Raji (cell line): ENCODE measurements around the gene CLBA1.

Experiments
- POLR2A ChIP-seq: IDR thresholded peaks from 2 replicates; pipeline ENCODE4 v1.6.1; 2011; ENCODE audit warnings: low read depth, low read length, control low read depth; ENCODE audit not compliant: insufficient read depth

Gene CLBA1

DNA sequence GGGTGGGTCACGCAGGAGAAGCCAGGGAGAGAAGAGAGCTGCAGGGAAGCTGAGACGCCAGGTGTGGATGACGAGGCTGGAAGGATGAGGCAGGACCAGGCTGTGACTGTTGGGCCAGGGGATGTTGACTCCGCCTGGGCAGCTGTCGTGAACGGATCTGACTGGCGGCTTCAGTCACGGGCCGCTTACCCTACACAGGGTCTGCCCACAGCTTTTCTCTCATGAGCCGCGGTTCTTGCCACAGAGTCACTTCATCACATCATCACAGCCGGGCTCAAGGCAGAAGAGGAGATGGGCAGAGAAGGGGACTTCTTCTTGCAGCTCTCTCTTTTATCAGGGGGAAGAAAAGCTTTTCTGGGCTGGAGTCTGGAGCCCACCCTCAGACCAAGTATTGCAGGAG, 7.7 kb downstream of the CLBA1 start:
- no peak for TF ChIP-seq POLR2A

DNA sequence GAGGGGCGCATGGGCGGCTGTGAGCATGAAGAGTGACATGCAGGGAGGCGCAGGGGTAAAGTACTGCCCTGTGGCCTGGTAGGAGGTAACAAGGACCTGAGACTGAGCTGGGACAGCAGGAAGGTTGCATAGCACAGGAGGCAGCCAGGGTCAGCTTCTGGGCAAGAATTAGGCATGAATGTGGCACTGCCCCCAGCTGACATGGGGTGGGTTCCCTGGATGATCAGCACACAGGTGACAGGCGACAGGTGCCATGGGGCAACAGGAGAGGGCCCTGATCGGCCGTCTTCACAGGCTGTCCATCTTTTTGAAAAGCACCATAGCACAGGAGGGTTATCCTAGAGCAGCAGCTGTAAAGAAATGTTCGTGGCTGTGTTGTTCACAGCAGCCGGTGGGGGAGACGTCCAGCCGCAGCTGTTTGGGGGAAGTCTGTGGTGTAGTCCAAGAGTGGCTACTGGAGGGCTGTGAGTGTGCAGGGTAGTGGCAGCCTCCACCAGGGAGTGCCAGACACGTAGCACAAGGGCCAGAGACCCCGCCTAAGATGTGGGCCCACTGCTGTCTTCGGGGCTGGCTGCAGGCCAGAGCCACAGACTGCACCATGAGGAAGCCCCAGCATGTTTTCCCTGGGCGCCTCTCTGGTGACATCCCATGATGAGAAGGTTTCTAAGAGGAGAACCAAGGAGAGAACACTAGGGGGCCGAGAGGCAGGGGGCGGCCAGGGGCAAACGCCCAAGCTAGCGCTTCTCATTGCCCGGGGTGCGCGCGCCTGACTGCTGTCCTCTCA, 8.4 kb downstream of the CLBA1 start:
- no peak for TF ChIP-seq POLR2A

DNA sequence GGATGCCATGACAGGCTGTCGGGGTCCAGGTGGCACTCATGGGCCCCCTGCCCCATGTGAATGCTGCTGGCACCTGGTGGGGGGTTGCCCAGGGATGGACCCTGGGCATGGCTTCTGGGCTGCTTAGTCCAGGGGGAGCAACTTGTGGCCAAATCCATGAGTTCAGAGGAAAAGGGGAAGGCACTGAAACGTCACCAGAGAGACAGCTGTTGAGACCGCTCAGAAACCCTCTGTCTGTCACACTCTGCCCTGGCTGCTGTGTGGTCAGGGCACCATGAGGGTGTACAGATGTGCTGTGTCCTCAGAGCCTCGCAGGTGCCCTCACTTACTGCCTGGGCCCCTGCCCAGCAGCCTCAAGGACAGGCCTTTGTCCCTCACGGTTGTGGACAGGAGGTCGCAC, 9.4 kb downstream of the CLBA1 start:
- no peak for TF ChIP-seq POLR2A

DNA sequence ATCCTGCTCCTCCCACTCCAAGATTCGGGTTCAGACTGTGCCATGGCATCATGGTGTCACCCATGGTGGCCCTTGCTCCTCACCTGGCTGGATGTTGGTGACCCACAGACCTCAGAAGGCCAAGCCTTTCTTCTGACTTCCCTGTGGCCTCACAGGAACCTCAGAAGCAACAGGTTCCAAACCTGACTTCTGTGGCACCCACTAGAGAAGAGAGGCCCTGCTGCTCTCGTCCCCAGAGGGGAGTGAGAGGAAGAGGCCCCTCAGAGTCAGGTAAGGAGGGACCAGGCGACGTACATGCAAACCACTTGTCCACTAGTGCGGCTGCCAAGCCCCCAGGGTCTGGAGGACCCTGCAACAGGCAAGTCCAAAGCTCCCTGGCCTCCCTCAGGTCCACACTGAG, 10.4 kb downstream of the CLBA1 start:
- TF ChIP-seq POLR2A, result no peak

DNA sequence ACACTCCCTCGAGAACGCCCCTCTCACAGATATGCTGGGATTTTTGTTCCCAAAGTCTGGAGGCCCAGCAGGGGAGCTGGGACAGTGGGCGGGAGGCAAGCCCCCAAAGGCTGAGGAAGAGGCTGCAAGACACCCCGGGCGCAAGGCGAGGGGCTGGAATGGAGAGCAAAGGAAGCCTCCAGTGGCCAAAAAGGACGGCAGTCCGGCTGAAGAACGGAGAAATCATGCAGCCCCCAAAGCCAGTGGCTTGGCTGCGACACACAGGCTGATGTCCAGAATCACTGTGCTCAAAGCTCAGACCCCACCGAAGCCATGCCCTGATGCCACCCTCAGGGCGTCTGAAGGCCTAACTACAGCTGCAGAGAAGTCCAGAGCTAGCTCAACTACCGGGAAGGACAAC, 10.9 kb downstream of the CLBA1 start:
- no peak for TF ChIP-seq POLR2A

DNA sequence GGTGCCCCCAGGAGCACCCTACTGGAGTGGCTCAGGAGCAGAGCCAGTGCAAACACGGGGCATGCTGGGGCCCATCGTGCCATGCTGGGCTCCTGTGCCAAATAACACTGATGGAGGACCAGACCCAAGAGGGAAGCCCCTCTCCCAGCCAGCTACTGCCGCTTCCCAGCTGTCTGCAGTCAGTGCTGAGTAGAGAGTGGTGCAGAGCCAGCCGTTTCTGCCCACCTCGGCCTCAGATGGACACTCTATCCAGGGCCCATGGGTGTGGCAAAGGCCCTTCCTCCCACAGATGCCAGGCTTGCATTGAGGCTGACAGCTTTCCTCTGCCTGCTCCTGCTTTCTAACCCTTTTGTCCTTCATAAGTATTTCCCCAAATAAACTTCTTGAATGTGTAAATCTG, 13.2 kb downstream of the CLBA1 start:
- no peak for TF ChIP-seq POLR2A

DNA sequence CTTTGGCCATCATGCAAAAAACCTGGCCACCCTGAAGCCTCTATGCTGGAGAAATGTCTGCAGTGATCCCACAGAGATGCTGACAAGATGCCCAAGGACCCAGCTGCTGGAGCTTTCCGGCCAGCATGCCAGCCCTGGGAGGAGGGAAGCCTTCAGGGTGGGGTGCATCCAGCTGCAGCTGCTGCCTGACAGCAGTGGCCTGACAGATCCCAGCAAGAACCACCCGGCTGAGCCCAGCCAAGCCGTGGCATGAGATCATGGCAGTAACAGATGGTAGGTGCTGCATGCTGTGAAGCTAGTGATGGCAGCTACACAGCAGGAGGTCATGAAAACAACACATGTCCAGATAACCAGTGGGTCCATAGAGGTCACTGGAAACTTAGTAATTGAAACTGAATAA, 13.8 kb downstream of the CLBA1 start:
- no peak for TF ChIP-seq POLR2A

DNA sequence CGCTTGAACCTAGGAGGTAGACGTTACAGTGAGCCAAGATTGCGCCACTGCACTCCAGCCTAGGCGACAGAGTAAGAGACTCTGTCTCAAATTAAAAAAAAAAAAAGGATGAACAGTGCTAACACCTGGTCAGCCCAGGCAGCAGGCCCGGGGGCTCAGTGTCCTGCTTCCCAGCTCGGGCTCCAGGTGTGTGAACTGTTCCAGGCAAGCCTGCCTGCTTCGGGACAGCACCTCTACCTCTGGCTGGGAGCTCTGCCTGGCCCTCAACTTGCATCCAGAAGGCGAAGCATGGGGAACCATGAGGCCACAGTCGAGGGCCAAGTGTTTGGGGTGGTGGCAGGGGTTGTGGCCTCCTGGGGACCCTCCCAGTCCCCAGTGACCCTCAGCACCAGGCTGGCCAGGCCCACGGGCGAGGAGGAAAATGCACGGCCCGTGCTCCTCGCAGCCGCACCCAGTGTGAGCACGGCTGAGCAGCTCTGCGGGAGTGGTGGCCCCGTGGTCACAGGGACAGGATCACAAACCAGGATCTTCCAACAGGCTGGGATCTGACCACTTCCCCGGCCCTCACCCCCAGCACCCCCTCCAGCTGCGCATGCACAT, 19.8 kb downstream of the CLBA1 start:
- TF ChIP-seq POLR2A, result no peak

DNA sequence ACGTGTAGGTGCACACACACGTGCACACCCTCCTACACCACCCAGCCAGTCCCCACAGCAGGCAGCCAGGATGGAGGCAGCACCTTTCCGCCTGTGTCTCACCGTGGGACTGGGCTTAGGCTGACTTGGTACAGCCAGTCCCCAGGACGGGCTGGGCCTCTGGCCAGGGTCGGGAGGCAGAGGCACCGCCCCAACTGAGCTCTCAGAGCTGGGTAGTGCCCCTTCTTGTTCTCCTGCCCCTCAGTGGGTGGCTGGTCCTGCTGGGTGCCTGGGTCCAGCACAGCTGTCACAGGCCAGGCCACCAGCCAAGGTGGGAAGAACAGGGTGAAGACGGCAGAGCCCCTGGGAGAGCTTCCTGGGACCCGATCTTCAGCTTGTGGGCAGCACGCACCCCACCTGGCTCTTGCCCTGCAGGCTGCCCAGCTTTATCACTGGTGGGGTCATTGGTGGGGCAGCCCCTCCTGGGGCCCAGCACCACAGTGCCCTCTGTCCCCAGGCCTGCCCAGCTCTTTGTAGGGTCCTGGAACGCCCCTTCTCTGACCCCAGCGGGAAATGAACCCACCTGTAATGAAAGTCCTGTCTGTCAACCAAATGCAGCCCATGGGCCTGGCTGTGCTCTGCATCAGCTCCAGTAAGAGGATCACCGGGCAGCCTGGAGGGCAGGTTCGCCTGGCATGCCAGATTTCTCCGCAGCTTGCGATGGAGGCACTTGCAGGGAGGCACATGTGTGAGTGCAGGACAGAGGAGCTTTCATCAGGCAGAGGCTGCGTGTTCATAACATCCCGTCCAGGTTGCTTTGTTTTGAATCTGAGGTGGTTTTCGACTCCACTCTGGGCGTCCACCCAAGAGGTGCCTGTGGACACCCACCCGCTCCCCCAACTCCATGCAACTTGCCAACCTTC, 20.6 kb downstream of the CLBA1 start:
- TF ChIP-seq POLR2A, result no peak

DNA sequence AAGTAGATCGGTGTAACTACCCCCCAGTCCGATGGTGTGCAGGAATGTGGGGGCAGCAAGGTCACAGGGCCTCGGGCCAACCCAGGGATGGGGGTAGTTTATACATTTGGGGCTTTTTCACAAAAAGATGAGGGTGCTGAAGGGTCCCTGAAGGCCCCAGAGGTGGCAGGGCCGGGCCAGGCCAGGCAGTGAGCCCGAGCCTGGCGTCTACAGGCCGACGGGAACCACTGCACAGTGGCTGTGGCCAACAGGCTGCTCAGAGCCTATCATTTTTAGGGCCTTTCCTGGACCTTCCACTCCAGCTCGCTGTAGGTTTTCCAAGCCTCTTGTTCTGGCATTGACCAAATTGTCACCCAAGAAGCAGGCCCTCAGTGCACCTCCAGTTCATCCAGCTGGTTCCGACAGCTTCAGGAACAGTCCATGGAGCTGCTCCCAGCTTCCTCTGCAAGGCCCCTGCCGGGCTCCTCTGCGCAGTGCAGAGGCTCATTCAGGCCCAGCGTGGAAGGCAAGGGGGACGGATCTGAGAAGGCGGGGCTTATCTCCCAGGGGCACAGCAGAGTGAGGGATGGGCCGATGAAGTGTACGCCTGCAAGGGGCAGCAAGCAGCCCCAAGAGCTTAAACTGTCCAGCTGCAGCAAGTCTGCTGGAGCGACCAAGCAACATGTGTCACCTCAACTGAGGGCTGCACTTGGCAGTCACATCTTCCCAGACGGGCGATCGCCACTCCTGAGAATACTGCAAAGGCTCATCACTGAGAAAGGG, 21.4 kb downstream of the CLBA1 start:
- no peak for TF ChIP-seq POLR2A

DNA sequence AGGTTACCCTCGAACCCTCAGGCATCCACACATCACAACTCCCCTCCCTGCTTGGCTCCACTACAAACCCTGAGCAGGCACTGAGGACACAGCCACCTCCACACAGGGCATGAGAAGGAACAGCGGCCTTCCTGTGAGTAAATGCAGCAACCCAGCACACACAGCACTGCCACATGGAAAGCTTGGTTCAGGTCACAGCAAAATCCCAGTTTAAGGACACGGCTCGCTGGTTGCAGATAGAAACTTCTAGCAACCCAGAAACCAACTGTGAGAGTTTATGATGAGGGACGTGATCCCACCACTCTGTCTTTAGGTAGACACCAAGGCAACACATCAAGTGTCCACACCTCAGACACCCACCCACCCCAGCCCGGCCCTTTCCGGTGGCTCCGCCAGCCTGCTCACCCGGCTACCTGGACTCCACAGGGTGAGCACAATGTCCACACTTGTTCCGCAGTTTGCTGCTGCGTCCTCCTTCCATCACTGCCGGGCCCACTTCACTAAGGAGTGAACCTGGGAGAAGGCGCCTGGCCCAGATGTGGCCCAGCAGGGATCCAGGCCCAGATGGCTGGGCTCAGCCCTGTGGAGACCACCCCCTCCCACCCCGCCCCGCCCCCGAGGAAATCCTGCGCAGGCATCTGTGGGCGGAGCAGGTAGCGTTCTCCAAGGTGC, 22.1 kb downstream of the CLBA1 start:
- no peak for TF ChIP-seq POLR2A

DNA sequence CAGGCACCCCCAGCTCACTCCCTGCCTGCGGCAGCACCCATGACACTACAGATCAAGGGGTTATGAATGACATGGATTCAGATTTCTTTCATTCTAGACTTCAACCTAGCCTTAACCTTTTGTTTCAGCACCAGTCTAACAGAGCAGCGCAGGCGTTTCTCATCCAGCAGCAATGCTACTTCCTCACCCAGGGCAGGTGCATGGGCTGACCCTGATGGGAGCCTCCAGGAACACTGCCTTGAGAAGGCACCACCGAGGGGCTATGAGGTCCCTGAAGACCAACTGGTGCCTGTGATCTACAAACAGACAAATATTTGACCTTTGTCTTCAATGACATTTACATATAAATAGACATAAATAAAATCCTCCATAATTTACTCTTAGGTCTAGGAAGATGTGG, 24.5 kb downstream of the CLBA1 start:
- TF ChIP-seq POLR2A, result no peak

DNA sequence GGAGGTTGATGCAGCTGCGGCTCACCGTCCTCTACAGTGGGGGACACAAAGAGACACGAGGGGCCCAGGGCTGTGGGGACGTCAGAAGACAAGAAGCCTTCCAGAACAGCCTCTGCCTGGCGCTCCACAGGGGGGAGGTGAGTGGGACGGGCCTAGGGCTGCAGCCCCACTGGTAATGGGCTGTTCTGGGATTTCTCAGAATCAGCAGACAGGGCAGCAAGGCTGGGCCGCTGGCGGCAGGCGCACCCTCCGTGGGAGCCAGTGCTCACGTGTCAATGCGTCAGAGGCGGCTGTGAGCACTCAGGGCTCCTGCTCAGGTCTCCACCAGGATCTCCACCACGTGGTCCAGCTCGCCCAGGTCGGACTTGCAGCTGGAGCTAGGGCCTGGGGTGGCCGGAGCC, 25.3 kb downstream of the CLBA1 start:
- no peak for TF ChIP-seq POLR2A

DNA sequence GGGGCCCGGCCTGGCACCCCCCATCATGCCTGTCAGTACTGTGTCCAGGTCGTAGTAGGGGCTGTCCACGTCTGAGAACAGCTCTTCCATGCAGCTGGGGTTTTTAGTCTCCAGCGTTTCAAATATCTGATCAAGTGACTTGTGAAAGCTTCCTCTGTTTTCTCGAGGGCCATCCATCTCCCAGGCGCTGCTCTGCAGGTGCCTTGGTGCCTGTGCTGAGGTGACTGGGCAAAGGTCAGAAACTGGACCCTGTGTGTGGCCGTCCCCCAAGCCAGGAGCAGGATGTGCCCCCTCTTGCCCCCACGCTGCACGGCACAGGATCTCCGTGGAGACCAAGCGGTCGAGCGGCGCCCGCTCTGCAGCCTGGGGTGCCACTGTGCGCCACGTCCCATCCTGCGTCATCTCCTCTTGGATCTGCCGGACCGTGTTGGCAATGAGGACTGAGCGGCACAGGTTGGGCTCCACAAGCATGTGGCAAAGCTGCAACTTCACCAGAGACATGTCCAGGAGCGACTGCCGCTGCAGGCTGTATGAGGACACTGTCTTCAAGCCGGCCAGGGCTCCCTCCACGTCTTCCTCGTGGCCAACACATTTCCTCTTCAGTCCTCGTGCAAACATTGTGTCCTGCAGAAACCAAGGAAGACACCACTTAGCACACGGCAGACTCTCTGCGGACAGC, 25.9 kb downstream of the CLBA1 start:
- no peak for TF ChIP-seq POLR2A
